Esophagus (tissue), 2 donors: Measurements from ENCODE around the gene KDELR1. TPM values are rescaled to one million over a fixed set of nuclear protein-coding genes. Genes with fewer than 3 reads are reported as not detected.
"Not testable (repeated sequence)": the region's sequence is repeated elsewhere in the genome, so short reads cannot be mapped to it uniquely, and the experiment has no call there.

Source experiments
- H3K27ac ChIP-seq, 2 donors: one replicate each; pipeline ENCODE4 v1.5.1; 2013; ENCODE audit warnings: low read depth in 2 of 2, mild to moderate bottlenecking in 2 of 2, inconsistent platforms in 1 of 2, low read length in 1 of 2, moderate library complexity in 1 of 2
- H3K27me3 ChIP-seq, 2 donors: one replicate each; pipeline ENCODE4 v1.6.1; 2013; ENCODE audit warnings: low read length in 2 of 2, control low read depth in 1 of 2, mild to moderate bottlenecking in 1 of 2; ENCODE audit not compliant: insufficient read depth in 2 of 2, control insufficient read depth in 1 of 2
- H3K36me3 ChIP-seq, 2 donors: one replicate each; pipeline ENCODE4 v1.6.1; 2013; ENCODE audit warnings: low read length in 1 of 2; ENCODE audit not compliant: control insufficient read depth in 2 of 2, insufficient read depth in 2 of 2
- H3K4me1 ChIP-seq, 2 donors: one replicate each; pipeline ENCODE4 v1.6.1; 2013; ENCODE audit warnings: low read length in 1 of 2; ENCODE audit not compliant: control insufficient read depth in 2 of 2, insufficient read depth in 2 of 2
- H3K4me3 ChIP-seq, 2 donors: one replicate each; pipeline ENCODE4 v1.5.1; 2013; ENCODE audit warnings: low read length in 2 of 2, mild to moderate bottlenecking in 2 of 2, low read depth in 1 of 2, moderate library complexity in 1 of 2
- H3K9me3 ChIP-seq, 2 donors: one replicate each; pipeline ENCODE4 v1.6.1; 2013; ENCODE audit warnings: mild to moderate bottlenecking in 2 of 2, low read depth in 1 of 2, low read length in 1 of 2, moderate library complexity in 1 of 2; ENCODE audit not compliant: control insufficient read depth in 2 of 2, insufficient read depth in 1 of 2
- WGBS, 2 donors: extraction: QIAGEN DNeasy Blood & Tissue Kit; methylation state at CpG; one replicate each; pipeline ENCODE4 v1.1.7; 2013; 5-methylcytosine and 5-hydroxymethylcytosine counted together
- polyA plus RNA-seq, 2 donors: library from polyadenylated mRNA; stranded (reverse); fragments of 200-250 nt; gene quantifications; one replicate each; pipeline ENCODE4 v1.2.3, GENCODE V29; 2013
- donor health status: healthy with polysubstance abuse.
- donor health status: Bipolar disorder and iron deficiency.

The KDELR1 gene
- polyA plus RNA-seq, 2 donors, result 62.7 to 70.2 TPM

GRCh38 chr19:48392860-48393558 is 1.7 kb upstream of the KDELR1 start:
- no peak overlapping the region for H3K4me3 ChIP-seq
- no peak overlapping the region for H3K27ac ChIP-seq
- H3K4me1 ChIP-seq, result peaks cover 7 to 18% of the 10 kb centered on the region in 2 donors
- peaks cover 3 to 6% of the 10 kb centered on the region in 2 donors for H3K36me3 ChIP-seq
- H3K9me3 ChIP-seq, result no peaks in the 10 kb centered on the region
- peaks cover 0 to 17% of the 10 kb centered on the region in 2 donors for H3K27me3 ChIP-seq
- 77 to 83% methylated on average over 15 of the region's 15 CpGs for WGBS, 2 donors

DNA sequence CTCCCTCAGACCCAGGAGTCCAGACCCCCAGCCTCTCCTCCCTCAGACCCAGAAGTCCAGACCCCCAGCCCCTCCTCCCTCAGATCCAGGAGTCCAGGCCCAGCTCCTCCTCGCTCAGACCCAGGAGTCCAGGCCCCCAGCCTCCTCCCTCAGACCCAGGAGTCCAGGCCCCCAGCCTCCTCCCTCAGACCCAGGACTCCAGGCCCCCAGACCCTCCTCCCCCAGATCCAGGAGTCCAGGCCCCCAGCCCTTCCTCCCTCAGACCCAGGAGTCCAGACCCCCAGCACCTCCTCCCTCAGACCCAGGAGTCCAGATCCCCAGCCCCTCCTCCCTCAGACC is 624 bp upstream of the KDELR1 start:
- H3K27me3 ChIP-seq, result peaks cover 0 to 17% of the 10 kb centered on the region in 2 donors
- H3K27ac ChIP-seq, H3K36me3 ChIP-seq, H3K9me3 ChIP-seq, H3K4me3 ChIP-seq: not testable (repeated sequence)
- peaks cover 7 to 11% of the 10 kb centered on the region in 2 donors for H3K4me1 ChIP-seq
- WGBS, 2 donors, result 56 to 68% methylated on average over 1 of the region's 1 CpG

DNA sequence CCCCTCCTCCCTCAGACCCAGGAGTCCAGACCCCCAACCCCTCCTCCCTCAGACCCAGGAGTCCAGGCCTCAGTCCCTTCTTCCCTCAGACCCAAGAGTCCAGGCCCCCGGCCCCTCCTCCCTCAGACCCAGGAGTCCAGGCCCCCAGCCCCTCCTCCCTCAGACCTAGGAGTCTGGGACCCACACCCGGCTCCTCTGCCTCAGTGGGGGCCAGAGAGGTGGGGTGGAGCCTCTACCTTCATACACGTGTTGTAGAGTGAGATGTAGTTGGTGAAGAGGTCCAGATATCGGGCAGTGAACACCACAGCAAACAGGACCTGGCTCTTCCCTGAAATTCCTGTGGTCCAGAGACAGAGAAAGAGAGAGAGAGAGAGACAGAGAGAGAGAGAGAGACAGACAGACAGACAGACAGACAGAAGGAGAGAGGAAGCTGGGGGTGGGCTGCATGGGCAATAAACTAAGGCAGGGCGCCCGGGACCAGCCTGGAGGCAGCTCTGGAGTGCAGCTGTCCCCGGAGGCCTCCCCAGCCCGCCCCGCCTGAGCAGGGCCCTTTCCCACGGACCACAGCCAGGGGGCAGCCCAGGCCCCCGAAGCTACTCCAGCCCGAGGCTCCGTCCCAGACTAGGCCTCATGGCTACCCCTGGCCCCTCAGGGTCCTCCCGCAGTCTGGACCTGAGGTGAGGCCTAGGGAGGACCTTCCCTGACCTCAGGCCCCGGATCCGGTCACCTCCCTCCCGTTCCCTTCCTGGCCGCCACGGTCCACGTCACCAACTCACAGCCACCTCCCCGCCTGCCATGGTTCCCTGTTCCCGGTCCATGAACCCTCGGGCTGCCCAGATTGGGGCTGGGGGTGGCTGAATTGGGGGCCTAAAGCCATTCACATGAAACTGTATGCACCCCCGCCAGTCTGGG is 907 bp downstream of the KDELR1 start:
- Histone ChIP-seq H3K4me3 (peak overlapping the region; percentile 80 to 91), H3K9me3 (no peaks in the 10 kb centered on the region), H3K27ac (peak overlapping the region; percentile 69 to 93), H3K4me1 (peaks cover 7 to 11% of the 10 kb centered on the region in 2 donors), H3K27me3 (peaks cover 0 to 16% of the 10 kb centered on the region in 2 donors), H3K36me3 (peaks cover 7 to 15% of the 10 kb centered on the region in 2 donors)
- WGBS, 2 donors, result 3 to 5% methylated on average over 17 to 24 of the region's 24 CpGs

DNA sequence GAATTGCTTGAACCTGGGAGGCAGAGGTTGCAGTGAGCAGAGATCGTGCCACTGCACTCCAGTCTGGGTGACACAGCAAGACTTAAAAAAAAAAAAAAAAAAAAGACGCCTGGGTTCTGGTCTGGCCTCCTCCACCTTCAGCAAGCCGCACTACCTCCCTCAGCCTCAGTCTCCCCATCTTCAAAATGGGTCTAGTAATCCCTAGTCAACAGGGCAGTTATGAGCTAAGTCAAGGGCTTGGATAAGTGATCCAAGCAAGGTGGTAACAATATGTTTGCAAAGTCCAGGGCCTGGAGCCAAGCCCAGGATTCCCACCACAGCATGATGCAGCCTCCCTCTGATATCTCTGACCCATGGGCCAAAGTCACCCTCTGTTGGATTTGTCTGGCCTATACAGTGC is 4.4 kb downstream of the KDELR1 start:
- H3K27ac ChIP-seq, result no peak overlapping the region
- no peaks in the 10 kb centered on the region for H3K9me3 ChIP-seq
- H3K27me3 ChIP-seq, result no peaks in the 10 kb centered on the region
- WGBS, 2 donors, result 93 to 100% methylated on average over 3 of the region's 3 CpGs
- H3K4me3 ChIP-seq, result no peak overlapping the region
- H3K4me1 ChIP-seq, result peaks cover 2 to 4% of the 10 kb centered on the region in 2 donors
- H3K36me3 ChIP-seq, result peaks cover 14 to 34% of the 10 kb centered on the region in 2 donors

- H3K27me3 ChIP-seq, result no peaks in the 10 kb centered on the region
- peaks cover 14 to 34% of the 10 kb centered on the region in 2 donors for H3K36me3 ChIP-seq
- H3K4me1 ChIP-seq, result peaks cover 0 to 4% of the 10 kb centered on the region in 2 donors
These were observed 5.8 kb downstream of the KDELR1 start for GRCh38 chr19:48385461-48386087.

GRCh38 chr19:48382286-48382685 is 9.1 kb downstream of the KDELR1 start:
- Histone ChIP-seq H3K4me1 (no peaks in the 10 kb centered on the region), H3K27ac (no peak overlapping the region)
- 95 to 96% methylated on average over 8 of the region's 8 CpGs for WGBS, 2 donors

More at GRCh38 chr19:48385461-48386087, 5.8 kb downstream of the KDELR1 start:
- WGBS, 2 donors, result 90 to 91% methylated on average over 7 of the region's 7 CpGs
- Histone ChIP-seq H3K4me3 (no peak overlapping the region), H3K27ac (no peak overlapping the region), H3K9me3 (no peaks in the 10 kb centered on the region)

DNA sequence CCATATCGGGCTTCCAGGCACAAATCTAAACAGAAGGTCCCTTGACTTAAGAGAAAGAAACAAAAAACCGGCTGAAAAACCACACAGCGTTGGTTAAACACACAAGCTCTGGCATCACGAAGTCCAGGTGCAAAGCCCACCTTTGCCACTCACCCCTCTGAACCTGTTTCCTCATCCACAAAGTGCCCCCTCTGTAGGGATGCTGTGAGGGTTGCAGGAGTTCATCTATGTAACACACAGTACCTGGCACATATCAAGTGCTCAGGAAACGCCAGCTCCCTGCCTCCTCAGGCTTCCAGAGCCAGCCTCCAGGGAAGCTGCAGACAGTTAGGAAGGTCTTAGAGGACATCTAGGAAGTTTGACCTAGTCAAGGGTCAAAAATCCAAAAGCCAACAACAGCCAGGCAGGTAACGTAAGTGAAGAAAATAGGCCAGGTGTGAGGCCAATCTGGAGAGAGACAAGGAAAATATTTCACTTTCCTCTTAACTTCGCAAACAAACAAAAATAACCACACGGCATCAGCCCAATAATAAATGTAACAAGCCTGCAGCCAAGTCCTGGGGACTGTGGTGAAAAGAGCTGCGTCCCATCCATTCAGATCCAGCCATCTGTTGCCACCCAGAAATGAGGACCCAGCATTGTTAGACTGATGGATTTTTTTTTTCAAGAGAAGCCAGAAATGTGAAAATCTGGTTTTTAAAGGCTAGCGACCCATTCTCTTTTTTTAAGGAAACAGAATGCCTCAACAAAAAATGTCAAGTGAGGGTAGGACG is 10.0 kb downstream of the KDELR1 start:
- H3K36me3 ChIP-seq, result peaks cover 6 to 24% of the 10 kb centered on the region in 2 donors

More at GRCh38 chr19:48382286-48382685, 9.1 kb downstream of the KDELR1 start:
- Histone ChIP-seq H3K36me3 (peaks cover 6 to 30% of the 10 kb centered on the region in 2 donors), H3K27me3 (no peaks in the 10 kb centered on the region), H3K9me3 (no peaks in the 10 kb centered on the region), H3K4me3 (no peak overlapping the region)

GRCh38 chr19:48379058-48379457 is 12.3 kb downstream of the KDELR1 start:
- Histone ChIP-seq H3K9me3 (peaks cover 0 to 3% of the 10 kb centered on the region in 2 donors), H3K4me1 (no peaks in the 10 kb centered on the region), H3K27me3 (no peaks in the 10 kb centered on the region), H3K36me3 (peaks cover 3 to 10% of the 10 kb centered on the region in 2 donors), H3K4me3 (no peak overlapping the region), H3K27ac (no peak overlapping the region)
- WGBS, 2 donors, result 75 to 81% methylated on average over 5 of the region's 5 CpGs

More for the DNA sequence above, 10.0 kb downstream of the KDELR1 start:
- WGBS, 2 donors, result 87 to 88% methylated on average over 11 of the region's 11 CpGs
- Histone ChIP-seq H3K27me3 (no peaks in the 10 kb centered on the region), H3K9me3 (no peaks in the 10 kb centered on the region), H3K4me1 (no peaks in the 10 kb centered on the region), H3K4me3 (no peak overlapping the region), H3K27ac (no peak overlapping the region)

DNA sequence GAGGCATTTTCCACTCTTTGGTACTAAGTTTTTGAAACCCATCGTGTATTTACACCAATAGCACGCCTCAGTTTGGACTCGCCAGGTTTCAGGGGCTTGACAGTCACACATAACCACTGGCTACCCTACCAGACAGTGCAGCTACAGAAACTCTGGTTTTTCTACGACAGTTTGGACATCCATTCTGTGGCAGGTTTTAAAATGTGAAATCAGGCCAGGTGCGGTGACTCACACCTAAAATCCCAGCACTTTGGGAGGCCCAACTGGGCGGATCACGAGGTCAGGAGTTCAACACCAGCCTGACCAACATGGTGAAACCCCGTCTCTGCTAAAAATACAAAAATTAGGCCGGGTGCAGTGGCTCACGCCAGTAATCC is 13.2 kb downstream of the KDELR1 start:
- Histone ChIP-seq H3K27ac (no peak overlapping the region), H3K9me3 (peaks cover 0 to 3% of the 10 kb centered on the region in 2 donors), H3K27me3 (no peaks in the 10 kb centered on the region), H3K4me1 (no peaks in the 10 kb centered on the region), H3K36me3 (peaks cover 0 to 4% of the 10 kb centered on the region in 2 donors), H3K4me3 (no peak overlapping the region)
- 85 to 86% methylated on average over 10 of the region's 10 CpGs for WGBS, 2 donors
